ENCODE measurements around the gene DDX17. TPM values are rescaled to one million over a fixed set of nuclear protein-coding genes. Genes with fewer than 3 reads are reported as not detected.
A peak's percentile ranks its signal among the peaks of the same experiment; 100 is the strongest.

Gene DDX17
- total and polyA plus RNA-seq, 2 donors (not counting 1 experiment from before 2014, with no cell fraction given): 325 to 362 TPM

DNA sequence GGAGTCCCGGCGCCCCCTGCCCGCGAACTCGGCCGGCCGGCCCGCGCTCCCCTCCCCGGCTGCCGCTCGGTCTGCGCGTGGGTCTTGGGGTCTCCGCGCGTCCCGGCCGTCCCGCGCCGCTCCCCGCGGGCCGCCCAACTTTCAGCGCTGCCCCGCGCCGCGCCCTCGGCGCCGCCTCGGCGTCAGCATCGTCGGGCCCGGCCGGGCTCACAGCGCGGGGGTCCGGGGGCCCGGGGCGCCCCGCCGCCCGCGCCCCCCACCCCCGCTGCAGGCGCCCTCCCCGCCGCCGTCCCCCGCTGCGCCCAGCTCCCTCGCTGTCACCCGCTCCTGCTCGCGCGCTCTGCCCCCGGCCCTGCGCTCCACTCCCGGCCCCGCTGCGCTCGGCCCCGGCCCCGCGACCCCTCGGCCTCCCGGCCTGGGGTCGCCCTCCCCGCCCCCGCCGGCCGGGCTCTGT, 51.0 kb downstream of the DDX17 start, which contains the start of gene KCNJ4:
Gene KCNJ4 (minus strand): TSS at position 124 of the 454 bp plus-strand sequence. CDS start 27,067 bp downstream, outside the sequence.
- Histone ChIP-seq H2AFZ (ENCODE audit: low read length) (no peak within 1 kb of the TSS), H3K4me2 (ENCODE audit: extremely low read depth, insufficient read depth, low read length) (peak within 1 kb of the TSS; percentile 13)
- TF ChIP-seq EZH2 (IDR thresholded peaks at IDR 0.05; ENCODE audit: low read length, missing control alignments): no peak
- TF ChIP-seq, protein P1, sequence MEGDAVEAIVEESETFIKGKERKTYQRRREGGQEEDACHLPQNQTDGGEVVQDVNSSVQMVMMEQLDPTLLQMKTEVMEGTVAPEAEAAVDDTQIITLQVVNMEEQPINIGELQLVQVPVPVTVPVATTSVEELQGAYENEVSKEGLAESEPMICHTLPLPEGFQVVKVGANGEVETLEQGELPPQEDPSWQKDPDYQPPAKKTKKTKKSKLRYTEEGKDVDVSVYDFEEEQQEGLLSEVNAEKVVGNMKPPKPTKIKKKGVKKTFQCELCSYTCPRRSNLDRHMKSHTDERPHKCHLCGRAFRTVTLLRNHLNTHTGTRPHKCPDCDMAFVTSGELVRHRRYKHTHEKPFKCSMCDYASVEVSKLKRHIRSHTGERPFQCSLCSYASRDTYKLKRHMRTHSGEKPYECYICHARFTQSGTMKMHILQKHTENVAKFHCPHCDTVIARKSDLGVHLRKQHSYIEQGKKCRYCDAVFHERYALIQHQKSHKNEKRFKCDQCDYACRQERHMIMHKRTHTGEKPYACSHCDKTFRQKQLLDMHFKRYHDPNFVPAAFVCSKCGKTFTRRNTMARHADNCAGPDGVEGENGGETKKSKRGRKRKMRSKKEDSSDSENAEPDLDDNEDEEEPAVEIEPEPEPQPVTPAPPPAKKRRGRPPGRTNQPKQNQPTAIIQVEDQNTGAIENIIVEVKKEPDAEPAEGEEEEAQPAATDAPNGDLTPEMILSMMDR (conservative IDR thresholded peaks at IDR 0.05 in 1 of 2, IDR thresholded peaks at IDR 0.05 in 1 of 2; ENCODE audit: low read depth in 1 of 2, low read length in 2 of 2): no peak

DNA sequence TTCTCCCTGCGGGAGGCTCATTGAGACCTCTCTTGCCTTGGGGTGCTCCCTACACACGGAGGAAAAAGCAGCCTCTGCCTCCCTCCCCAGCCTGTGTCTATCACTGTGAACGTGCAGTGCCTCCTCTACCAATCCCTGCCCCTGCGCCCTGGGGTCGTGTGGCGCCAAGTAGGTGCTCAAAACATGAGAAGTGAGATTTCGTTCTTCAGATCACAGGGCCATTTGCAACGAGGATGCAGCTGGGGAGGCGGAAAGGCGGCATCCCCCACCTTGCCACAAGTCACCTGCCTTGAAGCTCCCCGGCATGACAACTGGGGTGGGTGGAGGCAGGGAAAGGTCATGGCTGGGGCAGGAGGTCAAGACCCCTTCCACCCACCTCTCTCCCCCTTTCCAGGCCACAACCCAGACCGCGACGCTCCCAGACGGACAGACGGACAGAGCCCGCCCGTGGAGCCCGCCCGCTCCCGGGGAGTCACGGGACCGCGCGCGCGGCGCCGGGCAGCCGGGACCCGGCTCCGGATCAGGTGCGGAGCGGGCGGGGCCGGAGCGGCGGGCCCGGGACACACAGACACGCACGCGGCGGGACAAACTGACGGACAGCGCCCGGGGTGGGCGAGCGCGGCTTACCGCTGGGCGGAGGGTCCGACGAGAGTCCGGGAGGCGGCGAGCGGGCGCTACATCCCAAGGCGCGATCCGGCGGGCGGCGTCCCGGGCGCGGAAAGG, 51.6 kb downstream of the DDX17 start:
- Histone ChIP-seq H3K4me1 (ENCODE audit: control insufficient read depth, extremely low read depth, insufficient read depth, low read length) (no peaks in the 10 kb centered on the region), H3K9me3 (ENCODE audit: control insufficient read depth, insufficient read depth, low read depth, low read length) (no peaks in the 10 kb centered on the region), H4K20me1 (ENCODE audit: control insufficient read depth, extremely low read depth, insufficient read depth, low read length) (no peaks in the 10 kb centered on the region), H3K36me3 (ENCODE audit: control insufficient read depth, insufficient read depth, low read length) (no peaks in the 10 kb centered on the region), H3K4me2 (ENCODE audit: extremely low read depth, insufficient read depth, low read length) (peak overlapping the region; percentile 13), H2AFZ (ENCODE audit: low read length) (no peak overlapping the region), H3K27ac (ENCODE audit: insufficient read depth, low read length) (no peak overlapping the region), H3K4me3 (replicated peaks in 1 of 4; ENCODE audit: control extremely low read depth in 1 of 4, insufficient read depth in 1 of 4, low read depth in 3 of 4, low read length in 4 of 4) (no peak overlapping the region), H3K9ac (ENCODE audit: insufficient read depth, low read length) (no peak overlapping the region), H3K79me2 (ENCODE audit: control insufficient read depth, insufficient read depth, low read length) (no peaks in the 10 kb centered on the region), H3K27me3 (ENCODE audit: control insufficient read depth, insufficient read depth, low read length) (peaks cover 62% of the 10 kb centered on the region)
- TF ChIP-seq EZH2 (IDR thresholded peaks at IDR 0.05; ENCODE audit: low read length, missing control alignments): peak; percentile 99
- TF ChIP-seq, protein P1 (conservative IDR thresholded peaks at IDR 0.05 in 1 of 2, IDR thresholded peaks at IDR 0.05 in 1 of 2; ENCODE audit: low read depth in 1 of 2, low read length in 2 of 2): no peak
- DNase-seq (ENCODE audit: low read depth in 2 of 2): no peak

More for the DNA sequence above, 51.0 kb downstream of the DDX17 start, which contains the start of gene KCNJ4:
- Histone ChIP-seq H3K27ac (ENCODE audit: insufficient read depth, low read length) (no peak within 1 kb of the TSS), H3K4me1 (ENCODE audit: control insufficient read depth, extremely low read depth, insufficient read depth, low read length) (no peaks in the 10 kb centered on the region), H3K79me2 (ENCODE audit: control insufficient read depth, insufficient read depth, low read length) (no peaks in the 10 kb centered on the region), H3K9me3 (ENCODE audit: control insufficient read depth, insufficient read depth, low read depth, low read length) (no peaks in the 10 kb centered on the region), H3K36me3 (ENCODE audit: control insufficient read depth, insufficient read depth, low read length) (no peaks in the 10 kb centered on the region), H4K20me1 (ENCODE audit: control insufficient read depth, extremely low read depth, insufficient read depth, low read length) (no peaks in the 10 kb centered on the region), H3K9ac (ENCODE audit: insufficient read depth, low read length) (no peak within 1 kb of the TSS), H3K4me3 (replicated peaks in 1 of 4; ENCODE audit: control extremely low read depth in 1 of 4, insufficient read depth in 1 of 4, low read depth in 3 of 4, low read length in 4 of 4) (peak within 1 kb of the TSS in 1 of 4 experiments; percentile 4), H3K27me3 (ENCODE audit: control insufficient read depth, insufficient read depth, low read length) (peaks cover 65% of the 10 kb centered on the region)
- DNase-seq (ENCODE audit: low read depth in 2 of 2): no peak

DNA sequence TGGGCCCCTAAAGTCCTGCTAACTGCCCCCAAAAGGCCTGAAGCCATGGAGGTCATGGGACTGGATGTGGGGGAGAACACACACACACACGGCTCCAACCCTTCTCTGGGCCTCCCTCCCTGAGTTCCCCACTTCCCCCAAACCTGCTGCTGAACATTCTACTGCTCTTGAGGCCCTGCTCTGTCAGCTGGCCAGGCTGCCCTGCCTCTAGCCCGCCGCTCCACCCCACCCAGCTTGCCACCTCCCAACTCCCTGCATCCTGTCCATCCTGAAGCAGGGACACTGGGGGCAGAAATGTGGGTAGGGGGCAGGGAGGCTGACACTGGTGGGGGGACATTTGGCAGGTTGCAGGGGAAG, 52.1 kb downstream of the DDX17 start:
- Histone ChIP-seq H3K4me1 (ENCODE audit: control insufficient read depth, extremely low read depth, insufficient read depth, low read length) (no peaks in the 10 kb centered on the region), H2AFZ (ENCODE audit: low read length) (no peak overlapping the region), H3K27ac (ENCODE audit: insufficient read depth, low read length) (no peak overlapping the region), H3K4me3 (replicated peaks in 1 of 4; ENCODE audit: control extremely low read depth in 1 of 4, insufficient read depth in 1 of 4, low read depth in 3 of 4, low read length in 4 of 4) (no peak overlapping the region), H3K27me3 (ENCODE audit: control insufficient read depth, insufficient read depth, low read length) (peaks cover 56% of the 10 kb centered on the region), H3K79me2 (ENCODE audit: control insufficient read depth, insufficient read depth, low read length) (no peaks in the 10 kb centered on the region), H3K9ac (ENCODE audit: insufficient read depth, low read length) (no peak overlapping the region), H3K36me3 (ENCODE audit: control insufficient read depth, insufficient read depth, low read length) (no peaks in the 10 kb centered on the region), H3K9me3 (ENCODE audit: control insufficient read depth, insufficient read depth, low read depth, low read length) (no peaks in the 10 kb centered on the region), H4K20me1 (ENCODE audit: control insufficient read depth, extremely low read depth, insufficient read depth, low read length) (no peaks in the 10 kb centered on the region), H3K4me2 (ENCODE audit: extremely low read depth, insufficient read depth, low read length) (no peak overlapping the region)
- TF ChIP-seq, protein P1 (conservative IDR thresholded peaks at IDR 0.05 in 1 of 2, IDR thresholded peaks at IDR 0.05 in 1 of 2; ENCODE audit: low read depth in 1 of 2, low read length in 2 of 2): no peak
- no peak for TF ChIP-seq EZH2 (IDR thresholded peaks at IDR 0.05; ENCODE audit: low read length, missing control alignments)
- no peak for DNase-seq (ENCODE audit: low read depth in 2 of 2)
